ENCODE measurements around the gene SYNE1. TPM values are rescaled to one million over a fixed set of nuclear protein-coding genes. Genes with fewer than 3 reads are reported as not detected.

The SYNE1 gene
- total and polyA plus RNA-seq, 7 experiments from 2014 or later = 50.6 to 205 (median 161) TPM

Other genes starting within 250 kb of the SYNE1 start
- gene MYCT1, start 60.5 kb upstream of the SYNE1 start, total RNA-seq = 1 to 10 TPM in 1 of 5 experiments, under 1 TPM in 1, not detected in 3; 0.24 to 1.0 TPM
- not detected for gene MYCT1, start 60.5 kb upstream of the SYNE1 start, polyA plus RNA-seq
- not detected for gene VIP, start 113.4 kb upstream of the SYNE1 start, total RNA-seq
- gene VIP, start 113.4 kb upstream of the SYNE1 start, polyA plus RNA-seq = not detected